PC-3 (cell line): ENCODE measurements around the gene THBS2.

Experiments
- EZH2 ChIP-seq: fragments of 300-600 bp; sonication (generic); IDR thresholded peaks from one replicate; pipeline ENCODE4 v1.6.1; 2017; ENCODE audit warnings: antibody characterized with exemption, mild to moderate bottlenecking, low read length; ENCODE audit not compliant: unreplicated experiment
- TF ChIP-seq, protein P1 (sequence below): fragments of 300-600 bp; sonication (generic); conservative IDR thresholded peaks from 2 replicates; pipeline ENCODE4 v1.5.1; 2017; ENCODE audit warnings: antibody characterized with exemption, low read depth, mild to moderate bottlenecking, low read length

DNA sequence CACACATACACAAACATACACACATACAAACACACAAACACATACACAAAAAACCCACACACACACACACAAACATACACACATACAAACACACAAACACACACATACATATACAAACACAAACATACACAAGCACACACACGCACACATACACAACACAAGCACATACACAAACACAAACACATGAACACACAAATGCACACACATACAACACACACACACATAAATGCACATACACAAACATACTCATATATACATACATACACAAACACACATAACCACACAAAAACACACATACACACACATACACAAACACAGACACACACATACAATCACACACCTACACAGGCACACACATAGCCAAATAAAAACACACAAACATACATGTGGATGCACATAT is 30.3 kb upstream of the THBS2 start:
- no peak for TF ChIP-seq EZH2
- TF ChIP-seq, protein P1, sequence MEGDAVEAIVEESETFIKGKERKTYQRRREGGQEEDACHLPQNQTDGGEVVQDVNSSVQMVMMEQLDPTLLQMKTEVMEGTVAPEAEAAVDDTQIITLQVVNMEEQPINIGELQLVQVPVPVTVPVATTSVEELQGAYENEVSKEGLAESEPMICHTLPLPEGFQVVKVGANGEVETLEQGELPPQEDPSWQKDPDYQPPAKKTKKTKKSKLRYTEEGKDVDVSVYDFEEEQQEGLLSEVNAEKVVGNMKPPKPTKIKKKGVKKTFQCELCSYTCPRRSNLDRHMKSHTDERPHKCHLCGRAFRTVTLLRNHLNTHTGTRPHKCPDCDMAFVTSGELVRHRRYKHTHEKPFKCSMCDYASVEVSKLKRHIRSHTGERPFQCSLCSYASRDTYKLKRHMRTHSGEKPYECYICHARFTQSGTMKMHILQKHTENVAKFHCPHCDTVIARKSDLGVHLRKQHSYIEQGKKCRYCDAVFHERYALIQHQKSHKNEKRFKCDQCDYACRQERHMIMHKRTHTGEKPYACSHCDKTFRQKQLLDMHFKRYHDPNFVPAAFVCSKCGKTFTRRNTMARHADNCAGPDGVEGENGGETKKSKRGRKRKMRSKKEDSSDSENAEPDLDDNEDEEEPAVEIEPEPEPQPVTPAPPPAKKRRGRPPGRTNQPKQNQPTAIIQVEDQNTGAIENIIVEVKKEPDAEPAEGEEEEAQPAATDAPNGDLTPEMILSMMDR, result no peak
